HG03442 (cell line): Measurements from ENCODE around the gene OR6C4.
"Not testable (repeated sequence)": the region's sequence is repeated elsewhere in the genome, so short reads cannot be mapped to it uniquely, and the experiment has no call there.

ENCODE experiments used
- ATAC-seq: cut with Tn5 transposase; IDR thresholded peaks from one replicate; pipeline ENCODE4 v1.9.1; 2021; ENCODE audit warnings: mild to moderate bottlenecking, moderate library complexity; ENCODE audit not compliant: unreplicated experiment

Gene OR6C4

GRCh38 chr12:55549302-55549701, at the start of gene OR6C4:
Gene OR6C4, plus strand, starts transcription at chr12:55549602. Its CDS starts 1,625 bp downstream, at chr12:55551227.
- no peak for ATAC-seq

- no peak for ATAC-seq
These were observed 49.6 kb upstream of the OR6C4 start for GRCh38 chr12:55499810-55500252.

GRCh38 chr12:55501601-55502000, 47.8 kb upstream of the OR6C4 start:
- no peak for ATAC-seq

GRCh38 chr12:55515696-55516095, 33.7 kb upstream of the OR6C4 start:
- no peak for ATAC-seq

- no peak for ATAC-seq
These were observed 33.0 kb upstream of the OR6C4 start for GRCh38 chr12:55516391-55516790.

- not testable (repeated sequence) for ATAC-seq
These were observed 1.2 kb upstream of the OR6C4 start for GRCh38 chr12:55548235-55548634.

GRCh38 chr12:55548756-55549155, 646 bp upstream of the OR6C4 start:
- ATAC-seq, result no peak

GRCh38 chr12:55554296-55554695, 4.9 kb downstream of the OR6C4 start:
- no peak for ATAC-seq

- not testable (repeated sequence) for ATAC-seq
These were observed 20.7 kb downstream of the OR6C4 start for GRCh38 chr12:55570060-55570459.

- not testable (repeated sequence) for ATAC-seq
These were observed 21.3 kb downstream of the OR6C4 start for GRCh38 chr12:55570689-55571088.

GRCh38 chr12:55572168-55572567, 22.8 kb downstream of the OR6C4 start, which contains the start of gene OR2AP1:
Gene OR2AP1, plus strand, starts transcription at chr12:55572468. Its CDS starts 1,947 bp downstream, at chr12:55574415.
- no peak for ATAC-seq

GRCh38 chr12:55582066-55582465, 32.7 kb downstream of the OR6C4 start:
- no peak for ATAC-seq

- ATAC-seq, result no peak
These were observed 36.4 kb downstream of the OR6C4 start for GRCh38 chr12:55585817-55586216.

GRCh38 chr12:55590152-55590551, 40.8 kb downstream of the OR6C4 start:
- not testable (repeated sequence) for ATAC-seq
